ENCODE measurements around the gene NXPE3.
A peak's percentile ranks its signal among the peaks of the same experiment; 100 is the strongest.
"Not testable (repeated sequence)": the region's sequence is repeated elsewhere in the genome, so short reads cannot be mapped to it uniquely, and the experiment has no call there.

Gene NXPE3

DNA sequence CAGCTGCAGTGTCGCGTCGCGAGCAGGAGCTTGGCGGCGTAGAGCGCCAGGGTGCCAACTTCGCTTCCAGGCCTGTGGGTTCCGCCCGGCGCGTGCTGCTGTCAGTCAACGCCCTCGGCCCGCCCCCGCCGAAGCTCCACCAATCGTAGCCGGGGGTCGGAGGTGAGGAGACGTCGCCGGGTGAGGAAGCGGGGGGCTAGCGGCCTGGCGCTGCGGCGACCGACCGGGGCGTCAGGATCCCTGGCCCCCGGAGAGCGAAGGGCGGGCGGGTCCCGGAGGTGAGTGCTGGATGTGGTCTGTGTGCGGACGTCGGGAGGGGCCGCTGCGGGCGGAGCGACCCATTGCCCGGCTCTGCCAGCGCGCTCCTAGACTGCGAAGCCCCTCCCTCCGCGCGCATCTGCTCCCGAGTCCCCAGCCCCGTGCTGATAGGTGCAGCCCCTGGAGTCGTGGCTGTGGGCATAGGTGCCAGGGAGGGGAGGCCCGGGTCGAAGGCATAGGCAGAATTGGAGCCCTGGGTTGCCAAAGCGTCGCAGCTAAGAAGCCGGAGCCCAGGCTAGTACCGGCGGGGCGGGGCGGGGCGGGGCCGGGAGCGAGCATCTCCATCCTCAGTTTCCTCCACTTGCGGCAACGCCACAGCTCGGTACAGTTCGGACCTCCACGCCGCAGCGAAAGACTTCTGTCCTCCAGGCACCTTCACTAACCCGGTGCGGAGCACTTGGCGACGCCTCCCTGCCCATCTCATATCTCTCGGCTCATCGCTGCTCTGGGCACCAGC, at the start of gene NXPE3:
Gene NXPE3, plus strand, starts transcription at position 165 of the 775 bp plus-strand sequence. CDS start 6,386 bp downstream, outside the sequence.
- no peak for TF ChIP-seq CTCF (IDR thresholded peaks at IDR 0.05; ENCODE audit: extremely low read depth, insufficient read depth, missing control alignments)
- in situ Hi-C loops (cut with MboI; ENCODE audit: low pct_unique_long_range_greater_than_20kb, low sequenced_read_pairs, unreplicated experiment), result no loop called here
- peak; percentile 88 for DNase-seq (ENCODE audit: low spot score)

DNA sequence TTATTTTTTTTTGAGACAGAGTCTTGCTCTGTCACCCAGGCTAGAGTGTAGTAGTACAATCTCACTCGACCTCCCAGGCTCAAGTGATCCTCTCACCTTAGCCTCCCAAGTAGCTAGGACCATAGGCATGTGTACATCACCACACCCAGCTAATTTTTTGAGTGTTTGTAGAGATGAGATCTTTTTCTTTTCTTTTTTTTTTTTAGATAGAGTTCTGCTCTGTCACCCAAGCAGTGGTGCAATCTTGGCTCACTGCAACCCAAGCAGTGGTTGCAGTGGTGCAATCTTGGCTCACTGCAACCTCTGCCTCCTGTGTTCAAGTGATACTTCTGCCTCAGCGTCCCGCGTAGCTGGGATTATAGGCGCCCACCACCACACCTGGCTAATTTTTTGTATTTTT, 49.4 kb upstream of the NXPE3 start:
- TF ChIP-seq CTCF (IDR thresholded peaks at IDR 0.05; ENCODE audit: extremely low read depth, insufficient read depth, missing control alignments), result no peak
- no peak for DNase-seq (ENCODE audit: low spot score)
- in situ Hi-C loops (cut with MboI; ENCODE audit: low pct_unique_long_range_greater_than_20kb, low sequenced_read_pairs, unreplicated experiment), result no loop called here

DNA sequence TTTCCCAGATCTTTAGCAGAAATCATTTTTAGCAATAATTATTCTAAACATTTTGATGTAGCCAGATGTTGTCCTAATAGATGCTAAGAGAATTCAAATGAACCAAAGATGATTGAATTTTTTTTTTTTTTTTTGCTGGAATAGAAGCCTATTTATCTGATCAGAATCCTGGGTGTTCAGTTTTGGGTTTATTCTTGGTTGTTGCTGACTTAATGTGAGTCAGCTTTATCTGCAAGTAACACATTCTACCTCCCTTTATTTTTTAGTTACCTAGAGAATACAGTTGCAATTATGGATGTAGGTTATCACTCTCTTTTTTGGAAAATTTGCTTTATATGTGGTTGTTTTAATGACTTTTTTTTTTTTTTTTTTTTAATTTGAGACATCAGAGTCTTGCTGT, 48.2 kb upstream of the NXPE3 start:
- no peak for DNase-seq (ENCODE audit: low spot score)
- no peak for TF ChIP-seq CTCF (IDR thresholded peaks at IDR 0.05; ENCODE audit: extremely low read depth, insufficient read depth, missing control alignments)
- in situ Hi-C loops (cut with MboI; ENCODE audit: low pct_unique_long_range_greater_than_20kb, low sequenced_read_pairs, unreplicated experiment), result no loop called here

- in situ Hi-C loops (cut with MboI; ENCODE audit: low pct_unique_long_range_greater_than_20kb, low sequenced_read_pairs, unreplicated experiment), result no loop called here
- no peak for DNase-seq (ENCODE audit: low spot score)
- no peak for TF ChIP-seq CTCF (IDR thresholded peaks at IDR 0.05; ENCODE audit: extremely low read depth, insufficient read depth, missing control alignments)
These were observed 46.8 kb upstream of the NXPE3 start for GRCh38 chr3:101732240-101732641.

- no peak for DNase-seq (ENCODE audit: low spot score)
- TF ChIP-seq CTCF (IDR thresholded peaks at IDR 0.05; ENCODE audit: extremely low read depth, insufficient read depth, missing control alignments), result no peak
- in situ Hi-C loops (cut with MboI; ENCODE audit: low pct_unique_long_range_greater_than_20kb, low sequenced_read_pairs, unreplicated experiment), result no loop called here
These were observed 43.2 kb upstream of the NXPE3 start for GRCh38 chr3:101735833-101736232.

- not testable (repeated sequence) for DNase-seq (ENCODE audit: low spot score)
These were observed 37.1 kb upstream of the NXPE3 start for GRCh38 chr3:101741914-101742313.

GRCh38 chr3:101744811-101745210, 34.2 kb upstream of the NXPE3 start:
- TF ChIP-seq CTCF (IDR thresholded peaks at IDR 0.05; ENCODE audit: extremely low read depth, insufficient read depth, missing control alignments), result no peak
- no peak for DNase-seq (ENCODE audit: low spot score)
- in situ Hi-C loops (cut with MboI; ENCODE audit: low pct_unique_long_range_greater_than_20kb, low sequenced_read_pairs, unreplicated experiment), result no loop called here

More at GRCh38 chr3:101741914-101742313, 37.1 kb upstream of the NXPE3 start:
- in situ Hi-C loops (cut with MboI; ENCODE audit: low pct_unique_long_range_greater_than_20kb, low sequenced_read_pairs, unreplicated experiment), result not testable (repeated sequence)

GRCh38 chr3:101745934-101746333, 33.1 kb upstream of the NXPE3 start:
- DNase-seq (ENCODE audit: low spot score); in situ Hi-C loops (cut with MboI; ENCODE audit: low pct_unique_long_range_greater_than_20kb, low sequenced_read_pairs, unreplicated experiment): not testable (repeated sequence)

GRCh38 chr3:101753386-101754113, 25.5 kb upstream of the NXPE3 start:
- in situ Hi-C loops (cut with MboI; ENCODE audit: low pct_unique_long_range_greater_than_20kb, low sequenced_read_pairs, unreplicated experiment); DNase-seq (ENCODE audit: low spot score): not testable (repeated sequence)

Measured in GM13977 (cell line).